Endothelial cell of umbilical vein (primary cell): ENCODE data around the gene CSMD2. TPM values are rescaled to one million over a fixed set of nuclear protein-coding genes. Genes with fewer than 3 reads are reported as not detected.

Experiments used
- BruUV-seq: library from RNA; stranded (reverse); fragments of 400-500 nt; replicated peaks from 2 replicates; lab custom pipeline; 2021; lab: Mats Ljungman, UMichigan
- CTCF ChIA-PET: fragments of 300-600, 350-600 bp; sonication (Branson Sonifier 250); formaldehyde crosslinking; loops from one replicate; lab custom pipeline; 2021; ENCODE audit warnings: antibody characterized with exemption, inconsistent platforms; lab: Charles Lee
- POLR2A ChIA-PET: fragments of 300-600, 350-600 bp; sonication (Branson Sonifier 250); formaldehyde crosslinking; loops from one replicate; lab custom pipeline; 2021; ENCODE audit warnings: antibody characterized with exemption, inconsistent platforms; lab: Charles Lee
- DNase-seq: peaks from one replicate; pipeline ENCODE4 v3.0.0-alpha.2; 2011; ENCODE audit warnings: low read depth, low spot score
- FAIRE-seq: peaks from 2 replicates; lab custom pipeline; 2011; peaks lifted over from hg19 to GRCh38; lab: Jason Lieb, UNC
- H2AFZ ChIP-seq: 2 replicates; pipeline ENCODE4 v1.6.0; 2012; ENCODE audit warnings: low read depth, low read length, control low read depth, inconsistent platforms
- H3K27ac ChIP-seq: 2 replicates; pipeline ENCODE4 v1.5.1; 2011; ENCODE audit warnings: low read depth, mild to moderate bottlenecking, control low read depth, low read length, moderate library complexity; ENCODE audit not compliant: insufficient read depth
- H3K27me3 ChIP-seq, 2 experiments: 2 replicates each; pipeline versions ENCODE4 v1.6.0 to v1.6.1; 2011; ENCODE audit warnings: low read length in 2 of 2, mixed read lengths in 1 of 2; ENCODE audit not compliant: control insufficient read depth in 2 of 2, insufficient read depth in 2 of 2
- H3K36me3 ChIP-seq, 2 experiments: 2 replicates in 1 of 2; 3 replicates in 1 of 2; pipeline ENCODE4 v1.5.1; 2011; ENCODE audit warnings: low read length in 2 of 2, mild to moderate bottlenecking in 1 of 2, moderate library complexity in 1 of 2; ENCODE audit not compliant: control insufficient read depth in 2 of 2, insufficient read depth in 2 of 2; ENCODE audit errors: extremely low read depth in 1 of 2
- H3K4me1 ChIP-seq: 3 replicates; pipeline ENCODE4 v1.5.1; 2011; ENCODE audit warnings: mild to moderate bottlenecking, low read length; ENCODE audit not compliant: control insufficient read depth, insufficient read depth; ENCODE audit errors: extremely low read depth
- H3K4me2 ChIP-seq: 2 replicates; pipeline ENCODE4 v1.6.1; 2011; ENCODE audit warnings: low read length, control low read depth, mixed read lengths; ENCODE audit not compliant: insufficient read depth
- H3K4me3 ChIP-seq, 3 experiments: fragments of 200-600 bp in 1 of 3; sonication (generic), shearing (Covaris generic) in 1 of 3; replicated peaks in 1 of 3; 2 replicates each; pipeline ENCODE4 v1.5.1; 2011 to 2016; ENCODE audit warnings: control low read depth in 3 of 3, low read length in 3 of 3, mild to moderate bottlenecking in 2 of 3, inconsistent platforms in 1 of 3, low read depth in 1 of 3, moderate library complexity in 1 of 3; ENCODE audit not compliant: insufficient read depth in 1 of 3
- H3K79me2 ChIP-seq: 2 replicates; pipeline ENCODE4 v1.6.0; 2012; ENCODE audit warnings: low read length, inconsistent platforms; ENCODE audit not compliant: control insufficient read depth, insufficient read depth
- H3K9ac ChIP-seq: replicated peaks from 2 replicates; pipeline ENCODE3; 2011; ENCODE audit warnings: low read length, control low read depth; ENCODE audit not compliant: insufficient read depth; ENCODE audit errors: extremely low read depth
- H3K9me1 ChIP-seq: replicated peaks from 3 replicates; pipeline ENCODE4 v1.6.0; 2011; ENCODE audit warnings: mild to moderate bottlenecking, low read length; ENCODE audit not compliant: control insufficient read depth, insufficient read depth; ENCODE audit errors: extremely low read depth
- H3K9me3 ChIP-seq: replicated peaks from 2 replicates; pipeline ENCODE4 v1.5.1; 2012; ENCODE audit warnings: low read length, inconsistent platforms; ENCODE audit not compliant: control insufficient read depth, insufficient read depth
- H4K20me1 ChIP-seq: replicated peaks from 2 replicates; pipeline ENCODE3; 2011; ENCODE audit warnings: mild to moderate bottlenecking, low read length; ENCODE audit not compliant: control insufficient read depth, insufficient read depth; ENCODE audit errors: extremely low read depth
- EZH2 ChIP-seq: IDR thresholded peaks from 2 replicates; pipeline ENCODE4 v1.6.1; 2012; ENCODE audit warnings: borderline replicate concordance, low read depth, mild to moderate bottlenecking, moderate library complexity, low read length, inconsistent platforms; ENCODE audit not compliant: severe bottlenecking
- FOS ChIP-seq: IDR thresholded peaks from 2 replicates; pipeline ENCODE4 v1.6.1; 2011; ENCODE audit warnings: mild to moderate bottlenecking, low read length, moderate library complexity, borderline replicate concordance; ENCODE audit not compliant: insufficient read depth
- GATA2 ChIP-seq: IDR thresholded peaks from 2 replicates; pipeline ENCODE4 v1.7.0; 2011; ENCODE audit warnings: low read depth, mild to moderate bottlenecking, moderate library complexity, mixed read lengths, low read length; ENCODE audit not compliant: insufficient read length, insufficient read depth
- JUN ChIP-seq: IDR thresholded peaks from 2 replicates; pipeline ENCODE4 v1.6.1; 2011; ENCODE audit warnings: borderline replicate concordance, low read depth; ENCODE audit not compliant: insufficient read length, insufficient read depth
- MYC ChIP-seq: IDR thresholded peaks from one replicate; pipeline ENCODE4 v1.6.1; 2011; ENCODE audit warnings: mild to moderate bottlenecking, low read depth, low read length
- POLR2A ChIP-seq: IDR thresholded peaks from 2 replicates; pipeline ENCODE4 v1.6.1; 2012; ENCODE audit warnings: low read depth, mild to moderate bottlenecking, control low read depth, low read length
- POLR2AphosphoS5 ChIP-seq: IDR thresholded peaks from 2 replicates; pipeline ENCODE4 v1.6.1; 2012; ENCODE audit warnings: low read depth, mild to moderate bottlenecking, control low read depth, low read length, moderate library complexity; ENCODE audit not compliant: insufficient read depth
- dilution Hi-C: fragments of 300-500 bp; cut with MboI; formaldehyde crosslinking; loops from one replicate; pipeline ENCODE4 v1.15.0; 2019; ENCODE audit warnings: low sequenced_read_pairs; ENCODE audit not compliant: extremely low pct_ligation_motif_present
- intact Hi-C: fragments of 100-400 bp; cut with micrococcal nuclease; formaldehyde crosslinking; loops from one replicate; pipeline ENCODE4 v1.10.0; 2022
- polyA plus RNA-seq, 4 experiments: library from polyadenylated mRNA; depleted of rRNA in 3 of 4; stranded (reverse) in 3 of 4; unstranded in 1 of 4; fragments of >200 nt; gene quantifications; 2 replicates each; pipeline versions ENCODE4 v1.2.1 to v1.2.3, GENCODE V29; 2011 to 2012; ENCODE audit warnings: missing spikeins in 1 of 4
- total RNA-seq: library from RNA; stranded (reverse); gene quantifications from 2 replicates; pipeline ENCODE4 v1.2.3, GENCODE V29; 2021
- TF ChIP-seq, protein P1 (sequence below), 2 donors: IDR thresholded peaks; 1 replicate in 1 of 2; 2 replicates in 1 of 2; pipeline ENCODE4 v1.5.1; 2011; ENCODE audit warnings: low read length in 2 of 2, mild to moderate bottlenecking in 2 of 2, moderate library complexity in 2 of 2, control low read depth in 1 of 2, inconsistent platforms in 1 of 2, low read depth in 1 of 2; ENCODE audit not compliant: insufficient read depth in 1 of 2; ENCODE audit errors: extremely low read depth in 1 of 2
- TF ChIP-seq, protein P2 (sequence below): IDR thresholded peaks from 2 replicates; pipeline ENCODE4 v1.6.1; 2011; ENCODE audit not compliant: insufficient read depth, insufficient read length

CSMD2 gene
- total and polyA plus RNA-seq, 2 donors (not counting 3 experiments of a cell fraction or from before 2014, with no cell fraction given) = under 0.01 TPM; not detected in 1

DNA sequence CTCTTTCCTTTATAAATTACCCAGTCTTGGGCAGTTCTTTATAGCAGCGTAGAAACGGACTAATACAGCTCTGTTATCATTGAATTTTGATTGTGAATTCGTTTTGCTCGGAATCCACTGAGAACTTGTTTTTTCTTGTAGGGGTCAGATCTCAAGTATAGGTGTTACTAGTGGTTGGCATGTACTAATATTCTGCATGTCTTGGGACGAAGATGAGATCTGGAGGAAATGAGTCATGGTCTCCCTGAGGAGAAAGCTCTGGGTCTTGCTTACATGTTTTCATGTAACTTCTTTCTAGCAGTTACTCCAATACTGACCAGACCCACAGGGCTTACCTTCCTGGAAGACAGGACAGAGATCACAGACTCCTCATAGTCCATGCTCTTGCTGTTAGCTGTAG, 662.3 kb downstream of the CSMD2 start:
- H3K27ac ChIP-seq = no peak overlapping the region

More for the DNA sequence above, 662.3 kb downstream of the CSMD2 start:
- Histone ChIP-seq H3K4me1 (no peaks in the 10 kb centered on the region), H3K27me3 (no peaks in the 10 kb centered on the region), H3K9me1 (no peaks in the 10 kb centered on the region), H3K79me2 (no peaks in the 10 kb centered on the region), H3K36me3 (no peaks in the 10 kb centered on the region), H3K4me2 (no peak overlapping the region), H3K4me3 (no peak overlapping the region), H3K9ac (no peak overlapping the region), H2AFZ (no peak overlapping the region), H3K9me3 (no peaks in the 10 kb centered on the region), H4K20me1 (no peaks in the 10 kb centered on the region)
- DNase-seq (no peak), FAIRE-seq (no peak)
- intact Hi-C loops (no loop called here), dilution Hi-C loops (no loop called here)
- TF ChIP-seq JUN (no peak), MYC (no peak), FOS (no peak), EZH2 (no peak), GATA2 (no peak), POLR2A (no peak), POLR2AphosphoS5 (no peak)
- TF ChIP-seq, protein P1, sequence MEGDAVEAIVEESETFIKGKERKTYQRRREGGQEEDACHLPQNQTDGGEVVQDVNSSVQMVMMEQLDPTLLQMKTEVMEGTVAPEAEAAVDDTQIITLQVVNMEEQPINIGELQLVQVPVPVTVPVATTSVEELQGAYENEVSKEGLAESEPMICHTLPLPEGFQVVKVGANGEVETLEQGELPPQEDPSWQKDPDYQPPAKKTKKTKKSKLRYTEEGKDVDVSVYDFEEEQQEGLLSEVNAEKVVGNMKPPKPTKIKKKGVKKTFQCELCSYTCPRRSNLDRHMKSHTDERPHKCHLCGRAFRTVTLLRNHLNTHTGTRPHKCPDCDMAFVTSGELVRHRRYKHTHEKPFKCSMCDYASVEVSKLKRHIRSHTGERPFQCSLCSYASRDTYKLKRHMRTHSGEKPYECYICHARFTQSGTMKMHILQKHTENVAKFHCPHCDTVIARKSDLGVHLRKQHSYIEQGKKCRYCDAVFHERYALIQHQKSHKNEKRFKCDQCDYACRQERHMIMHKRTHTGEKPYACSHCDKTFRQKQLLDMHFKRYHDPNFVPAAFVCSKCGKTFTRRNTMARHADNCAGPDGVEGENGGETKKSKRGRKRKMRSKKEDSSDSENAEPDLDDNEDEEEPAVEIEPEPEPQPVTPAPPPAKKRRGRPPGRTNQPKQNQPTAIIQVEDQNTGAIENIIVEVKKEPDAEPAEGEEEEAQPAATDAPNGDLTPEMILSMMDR (IDR thresholded peaks at IDR 0.05; ENCODE audit: extremely low read depth in 1 of 2, insufficient read depth in 1 of 2, low read depth in 1 of 2, low read length in 2 of 2) = no peak
- TF ChIP-seq, protein P2, sequence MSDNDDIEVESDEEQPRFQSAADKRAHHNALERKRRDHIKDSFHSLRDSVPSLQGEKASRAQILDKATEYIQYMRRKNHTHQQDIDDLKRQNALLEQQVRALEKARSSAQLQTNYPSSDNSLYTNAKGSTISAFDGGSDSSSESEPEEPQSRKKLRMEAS = no peak
- CTCF ChIA-PET = no interaction called here
- no TSS peak for BruUV-seq
- POLR2A ChIA-PET = no interaction called here
